SK-N-SH (cell line): ENCODE results near the gene POU6F2. TPM values are rescaled to one million over a fixed set of nuclear protein-coding genes. Genes with fewer than 3 reads are reported as not detected.

Experiments
- CTCF ChIA-PET: fragments of 300-600, 350-600 bp; formaldehyde crosslinking; extraction: SDS; loops from one replicate; lab custom pipeline; 2021; lab: Yijun Ruan, JAX
- POLR2A ChIA-PET: fragments of 350-600 bp; sonication (Branson Sonifier 250); formaldehyde crosslinking; extraction: SDS; loops from one replicate; lab custom pipeline; 2020; ENCODE audit warnings: antibody characterized with exemption, inconsistent platforms; lab: Yijun Ruan, JAX
- DNase-seq: peaks from one replicate; pipeline ENCODE4 v3.0.0; 2012
- H2AFZ ChIP-seq: fragments of 200-600 bp; sonication (generic); 2 replicates; pipeline ENCODE4 v1.8.1; 2016; ENCODE audit warnings: antibody characterized with exemption, mild to moderate bottlenecking, low read depth
- H3F3A ChIP-seq: fragments of 200-600 bp; sonication (generic); replicated peaks from 2 replicates; pipeline ENCODE3; 2016; ENCODE audit warnings: antibody characterized with exemption, mild to moderate bottlenecking; ENCODE audit not compliant: insufficient read depth
- H3K27ac ChIP-seq, 2 experiments: fragments of 200-500 bp in 1 of 2; fragments of 200-600 bp in 1 of 2; sonication (Bioruptor generic) in 1 of 2; sonication (generic), shearing (Covaris generic) in 1 of 2; 2 replicates each; pipeline versions ENCODE4 v1.5.1 to v1.6.1; 2014 to 2016; ENCODE audit warnings: low read depth in 2 of 2, inconsistent platforms in 1 of 2, low read length in 1 of 2, mild to moderate bottlenecking in 1 of 2, mixed read lengths in 1 of 2
- H3K27me3 ChIP-seq: fragments of 200-600 bp; sonication (generic), shearing (Covaris generic); 2 replicates; pipeline ENCODE4 v1.6.1; 2016; ENCODE audit warnings: mixed run types; ENCODE audit not compliant: insufficient read depth
- H3K36me3 ChIP-seq, 2 experiments: fragments of 200-500 bp in 1 of 2; fragments of 200-600 bp in 1 of 2; sonication (Bioruptor generic) in 1 of 2; sonication (generic) in 1 of 2; replicated peaks in 1 of 2; 2 replicates each; pipeline versions ENCODE3 to v1.5.1; 2014 to 2016; ENCODE audit warnings: low read length in 1 of 2, mild to moderate bottlenecking in 1 of 2; ENCODE audit not compliant: insufficient read depth in 2 of 2, control insufficient read depth in 1 of 2
- H3K4me1 ChIP-seq, 2 experiments: fragments of 200-500 bp in 1 of 2; fragments of 200-600 bp in 1 of 2; sonication (Bioruptor generic) in 1 of 2; sonication (generic), shearing (Covaris generic) in 1 of 2; 2 replicates each; pipeline versions ENCODE4 v1.5.1 to v1.6.1; 2014 to 2016; ENCODE audit warnings: low read depth in 1 of 2, low read length in 1 of 2, mixed run types in 1 of 2; ENCODE audit not compliant: insufficient read depth in 2 of 2, control insufficient read depth in 1 of 2
- H3K4me2 ChIP-seq: fragments of 200-600 bp; sonication (generic), shearing (Covaris generic); 2 replicates; pipeline ENCODE4 v1.6.1; 2017; ENCODE audit warnings: mixed run types
- H3K4me3 ChIP-seq, 2 experiments: fragments of 200-500 bp in 1 of 2; fragments of 200-600 bp in 1 of 2; sonication (Bioruptor generic) in 1 of 2; sonication (generic), shearing (Covaris generic) in 1 of 2; 2 replicates each; pipeline versions ENCODE4 v1.5.1 to v1.8.1; 2014 to 2016; ENCODE audit warnings: low read depth in 2 of 2, inconsistent platforms in 1 of 2, low read length in 1 of 2, mild to moderate bottlenecking in 1 of 2, mixed read lengths in 1 of 2, moderate library complexity in 1 of 2
- H3K79me2 ChIP-seq: fragments of 200-600 bp; sonication (generic); 2 replicates; pipeline ENCODE4 v1.8.1; 2017; ENCODE audit warnings: mild to moderate bottlenecking; ENCODE audit not compliant: insufficient read depth
- H3K9ac ChIP-seq: fragments of 200-600 bp; sonication (generic); 2 replicates; pipeline ENCODE4 v1.6.1; 2017; ENCODE audit warnings: mixed run types
- H3K9me2 ChIP-seq: fragments of 200-600 bp; sonication (generic); 2 replicates; pipeline ENCODE4 v1.6.1; 2017; ENCODE audit warnings: mixed run types
- H3K9me3 ChIP-seq: fragments of 200-600 bp; sonication (generic); 2 replicates; pipeline ENCODE4 v1.6.1; 2017; ENCODE audit warnings: mixed run types, mild to moderate bottlenecking, moderate library complexity
- H4K20me1 ChIP-seq: fragments of 200-600 bp; sonication (generic); 2 replicates; pipeline ENCODE4 v1.6.1; 2017; ENCODE audit warnings: mild to moderate bottlenecking, mixed run types; ENCODE audit not compliant: insufficient read depth
- CHD2 ChIP-seq: fragments of 150-350 bp; IDR thresholded peaks from 2 replicates; pipeline ENCODE4 v1.6.1; 2018; ENCODE audit warnings: low read length; ENCODE audit not compliant: partially characterized antibody
- CTCF ChIP-seq: fragments of 200-600 bp; sonication (generic); IDR thresholded peaks from 2 replicates; pipeline ENCODE4 v1.6.1; 2017; ENCODE audit warnings: antibody characterized with exemption, mild to moderate bottlenecking, moderate library complexity
- ELF1 ChIP-seq: IDR thresholded peaks from 2 replicates; pipeline ENCODE4 v1.4.0; 2012
- FOXM1 ChIP-seq: IDR thresholded peaks from 2 replicates; pipeline ENCODE4 v1.4.0; 2012; ENCODE audit warnings: low read depth, mild to moderate bottlenecking
- GABPA ChIP-seq: IDR thresholded peaks from 2 replicates; pipeline ENCODE4 v1.4.0; 2012; ENCODE audit warnings: low read depth, mild to moderate bottlenecking
- GATA2 ChIP-seq: sonication (generic); formaldehyde crosslinking; IDR thresholded peaks from 2 replicates; pipeline ENCODE4 v1.5.0; 2020; ENCODE audit warnings: mild to moderate bottlenecking, missing genetic modification reagents
- JUND ChIP-seq: IDR thresholded peaks from 2 replicates; pipeline ENCODE4 v1.4.0; 2012
- MEF2A ChIP-seq: IDR thresholded peaks from 2 replicates; pipeline ENCODE4 v1.4.0; 2012; ENCODE audit warnings: low read depth, borderline replicate concordance
- MXI1 ChIP-seq: IDR thresholded peaks from 2 replicates; pipeline ENCODE4 v1.6.1; 2012; ENCODE audit warnings: mild to moderate bottlenecking, low read depth, low read length, improper control_type of control experiment
- NFIC ChIP-seq: IDR thresholded peaks from 2 replicates; pipeline ENCODE4 v1.4.0; 2012; ENCODE audit warnings: borderline replicate concordance
- PBX3 ChIP-seq: IDR thresholded peaks from 2 replicates; pipeline ENCODE4; 2012
- POLR2AphosphoS5 ChIP-seq: IDR thresholded peaks from 2 replicates; pipeline ENCODE4 v1.6.1; 2012; ENCODE audit warnings: low read depth, low read length
- RCOR1 ChIP-seq: fragments of 150-350 bp; IDR thresholded peaks from 2 replicates; pipeline ENCODE4 v1.6.1; 2017; ENCODE audit warnings: antibody characterized with exemption, low read length
- RFX5 ChIP-seq: IDR thresholded peaks from 2 replicates; pipeline ENCODE4 v1.6.1; 2012; ENCODE audit warnings: mild to moderate bottlenecking, improper control_type of control experiment, low read length
- RXRA ChIP-seq: IDR thresholded peaks from 2 replicates; pipeline ENCODE4 v1.4.0; 2012; ENCODE audit warnings: low read depth, mild to moderate bottlenecking, borderline replicate concordance
- SMC3 ChIP-seq: IDR thresholded peaks from 2 replicates; pipeline ENCODE4 v1.6.1; 2012; ENCODE audit warnings: low read depth, low read length, improper control_type of control experiment
- USF1 ChIP-seq: IDR thresholded peaks from 2 replicates; pipeline ENCODE4 v1.4.0; 2012; ENCODE audit warnings: low read depth, borderline replicate concordance
- USF2 ChIP-seq: fragments of 150-350 bp; IDR thresholded peaks from 2 replicates; pipeline ENCODE4 v1.6.1; 2017; ENCODE audit warnings: antibody characterized with exemption, low read length, low read depth, borderline replicate concordance
- YY1 ChIP-seq: IDR thresholded peaks from 2 replicates; pipeline ENCODE4 v1.4.0; 2012; ENCODE audit warnings: low read depth, mild to moderate bottlenecking
- ZBTB33 ChIP-seq: IDR thresholded peaks from 2 replicates; pipeline ENCODE4 v1.4.0; 2012; ENCODE audit warnings: low read depth, borderline replicate concordance
- WGBS: methylation state at CpG from one replicate; pipeline ENCODE4 v1.1.6; 2017; ENCODE audit warnings: low lambda C conversion rate; 5-methylcytosine and 5-hydroxymethylcytosine counted together
- polyA plus RNA-seq, 3 experiments: library from polyadenylated mRNA; depleted of rRNA; stranded (reverse); fragments of >200 nt; gene quantifications; 2 replicates each; pipeline ENCODE4 v1.2.3, GENCODE V29; 2012

Gene POU6F2
- polyA plus RNA-seq, 1 of the 3 experiments (the other 2 are of a cell fraction) = under 0.01 TPM

- TF ChIP-seq YY1 (no peak), FOXM1 (no peak), GABPA (no peak), GATA2 (CRISPR knock-in tag) (no peak), ELF1 (no peak)
Observed at GRCh38 chr7:39133088-39133487, 155.4 kb downstream of the POU6F2 start (continued).

GRCh38 chr7:39137480-39137879, 159.8 kb downstream of the POU6F2 start:
- Histone ChIP-seq H3K4me2 (no peak overlapping the region), H3K36me3 (no peaks in the 10 kb centered on the region), H4K20me1 (no peaks in the 10 kb centered on the region), H3K79me2 (no peaks in the 10 kb centered on the region), H3K9ac (no peak overlapping the region), H3F3A (no peaks in the 10 kb centered on the region), H3K9me3 (no peaks in the 10 kb centered on the region), H2AFZ (no peak overlapping the region), H3K4me3 (no peak overlapping the region), H3K9me2 (no peaks in the 10 kb centered on the region; the same call in 1 of the 2 replicates), H3K27ac (no peak overlapping the region), H3K4me1 (no peaks in the 10 kb centered on the region), H3K27me3 (peaks cover 4% of the 10 kb centered on the region; the same call in 1 of the 2 replicates)
- 0% methylated on average over 1 of the region's 1 CpG for WGBS
- CTCF ChIA-PET = interaction anchor here (1.0 kb wide), 1 partner anchor 10 kb away, joined by 3 read pairs; no protein-coding TSS in a partner anchor
- POLR2A ChIA-PET = no interaction called here
- DNase-seq = no peak
- TF ChIP-seq RFX5 (no peak), ZBTB33 (no peak), SMC3 (no peak), MEF2A (no peak), RCOR1 (no peak), ELF1 (no peak), CTCF (no peak), USF2 (no peak), POLR2AphosphoS5 (no peak), MXI1 (no peak), GATA2 (CRISPR knock-in tag) (no peak), NFIC (no peak), USF1 (no peak), JUND (no peak), RXRA (no peak), CHD2 (no peak), GABPA (no peak), PBX3 (no peak)
